ENCODE results near the gene LUZP2.

GRCh38 chr11:24900514-24900913 lies 403.7 kb downstream of the LUZP2 start:
- TF ChIP-seq EP300 (IDR thresholded peaks at IDR 0.05) (no peak), POLR2A (IDR thresholded peaks at IDR 0.05) (no peak), CTCF (IDR thresholded peaks at IDR 0.05) (no peak)

Measured in tibial nerve (tissue), 4 donors.